ENCODE results near the gene MTX1. TPM values are rescaled to one million over a fixed set of nuclear protein-coding genes. Genes with fewer than 3 reads are reported as not detected.

The MTX1 gene
- total and polyA plus RNA-seq, 3 experiments from 2014 or later, result 43.7 to 73.2 (median 67.6) TPM

DNA sequence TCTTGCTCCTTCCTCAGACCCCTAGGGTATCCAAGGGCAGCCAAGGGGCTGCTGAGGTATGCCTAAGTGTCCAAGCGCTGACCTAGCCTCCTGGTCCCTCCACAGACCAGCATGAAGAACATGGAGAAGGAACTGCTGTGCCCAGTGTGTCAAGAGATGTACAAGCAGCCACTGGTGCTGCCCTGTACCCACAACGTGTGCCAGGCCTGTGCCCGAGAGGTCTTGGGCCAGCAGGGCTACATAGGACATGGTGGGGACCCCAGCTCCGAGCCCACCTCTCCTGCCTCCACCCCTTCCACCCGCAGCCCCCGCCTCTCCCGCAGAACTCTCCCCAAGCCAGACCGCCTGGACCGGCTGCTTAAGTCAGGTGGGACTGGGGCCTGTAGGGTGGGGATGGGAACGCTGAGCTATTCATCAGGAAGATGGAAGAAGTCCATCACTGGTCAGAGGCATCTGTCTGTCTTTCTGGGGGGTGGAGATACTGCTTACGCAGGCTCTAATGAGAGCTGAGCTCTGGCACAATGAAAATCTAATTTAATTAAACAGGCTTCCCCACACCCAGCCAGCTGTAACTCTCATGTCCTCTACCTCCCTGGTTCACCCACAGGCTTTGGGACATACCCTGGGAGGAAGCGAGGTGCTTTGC lies 33.1 kb upstream of the MTX1 start:
- Mint-ChIP-seq H3K4me3 (peak overlapping the region in 6 of 7 donors; percentile 59 to 99 (median 70)), H3K4me1 (peaks cover 27 to 54% (median 37%) of the 10 kb centered on the region in 3 donors), H3K27me3 (peaks cover 0 to 2% of the 10 kb centered on the region in 2 donors), H3K36me3 (peaks cover 0 to 49% (median 2%) of the 10 kb centered on the region in 3 donors), H3K9me3 (no peaks in the 10 kb centered on the region), H3K27ac (peak overlapping the region in 6 of 8 donors; percentile 42 to 85 (median 57))
- no peak overlapping the region for H3K4me3 ChIP-seq (ENCODE audit: low read length)
- H3K36me3 ChIP-seq (ENCODE audit: insufficient read depth, low read length), result peaks cover 16% of the 10 kb centered on the region
- POLR2A ChIA-PET, result interaction anchor here (0.6 to 2.4 kb wide), 2 partner anchors 18 to 24 kb away, joined by 5 to 16 read pairs; no protein-coding TSS in a partner anchor
- peaks cover 41% of the 10 kb centered on the region for H3K4me1 ChIP-seq (ENCODE audit: insufficient read depth, low read length)
- H3K27me3 ChIP-seq (ENCODE audit: insufficient read depth, low read length, poor library complexity, severe bottlenecking), result no peaks in the 10 kb centered on the region
- no peak for DNase-seq
- H3K27ac ChIP-seq (ENCODE audit: low read depth, low read length), result no peak overlapping the region
- H3K9me3 ChIP-seq (ENCODE audit: low read length), result no peaks in the 10 kb centered on the region
- CTCF ChIA-PET, result interaction anchor here (0.6 to 10.7 kb wide), 11 partner anchors 18 to 783 kb away, joined by 3 to 177 read pairs (median 8); partner anchors contain the start of gene THBS3

DNA sequence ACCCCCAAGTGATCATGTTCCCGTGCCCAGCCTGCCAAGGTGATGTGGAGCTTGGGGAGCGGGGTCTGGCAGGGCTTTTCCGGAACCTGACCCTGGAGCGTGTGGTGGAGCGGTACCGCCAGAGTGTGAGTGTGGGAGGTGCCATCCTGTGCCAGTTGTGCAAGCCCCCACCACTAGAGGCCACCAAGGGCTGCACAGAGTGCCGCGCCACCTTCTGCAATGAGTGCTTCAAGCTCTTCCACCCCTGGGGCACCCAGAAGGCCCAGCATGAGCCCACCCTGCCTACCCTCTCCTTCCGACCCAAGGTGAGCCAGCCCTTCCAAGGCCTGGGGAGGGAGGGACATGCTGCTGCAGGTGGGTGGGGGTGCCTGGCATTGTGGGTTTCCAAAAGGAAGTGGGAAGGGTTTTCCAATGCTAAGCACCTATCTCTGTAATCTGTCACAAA lies 32.5 kb upstream of the MTX1 start:
- peaks cover 27 to 53% (median 37%) of the 10 kb centered on the region in 3 donors for H3K4me1 Mint-ChIP-seq
- ChIA-PET CTCF (interaction anchor here (1.4 to 10.7 kb wide), 9 partner anchors 18 to 90 kb away, joined by 5 to 177 read pairs (median 9); partner anchors contain the start of gene THBS3), POLR2A (interaction anchor here (2.4 kb wide), 1 partner anchor 18 kb away, joined by 16 read pairs; no protein-coding TSS in a partner anchor)
- Histone ChIP-seq H3K27ac (ENCODE audit: low read depth, low read length) (no peak overlapping the region), H3K4me1 (ENCODE audit: insufficient read depth, low read length) (peaks cover 41% of the 10 kb centered on the region), H3K4me3 (ENCODE audit: low read length) (no peak overlapping the region), H3K9me3 (ENCODE audit: low read length) (no peaks in the 10 kb centered on the region), H3K36me3 (ENCODE audit: insufficient read depth, low read length) (peaks cover 14% of the 10 kb centered on the region), H3K27me3 (ENCODE audit: insufficient read depth, low read length, poor library complexity, severe bottlenecking) (no peaks in the 10 kb centered on the region)
- H3K9me3 Mint-ChIP-seq, result no peaks in the 10 kb centered on the region
- DNase-seq, result no peak
- peaks cover 0 to 45% (median 2%) of the 10 kb centered on the region in 3 donors for H3K36me3 Mint-ChIP-seq
- peaks cover 0 to 2% of the 10 kb centered on the region in 2 donors for H3K27me3 Mint-ChIP-seq
- H3K4me3 Mint-ChIP-seq, result peak overlapping the region in 2 of 7 donors; percentile 76 to 86
- H3K27ac Mint-ChIP-seq, result peak overlapping the region in 4 of 8 donors; percentile 26 to 82 (median 62)

DNA sequence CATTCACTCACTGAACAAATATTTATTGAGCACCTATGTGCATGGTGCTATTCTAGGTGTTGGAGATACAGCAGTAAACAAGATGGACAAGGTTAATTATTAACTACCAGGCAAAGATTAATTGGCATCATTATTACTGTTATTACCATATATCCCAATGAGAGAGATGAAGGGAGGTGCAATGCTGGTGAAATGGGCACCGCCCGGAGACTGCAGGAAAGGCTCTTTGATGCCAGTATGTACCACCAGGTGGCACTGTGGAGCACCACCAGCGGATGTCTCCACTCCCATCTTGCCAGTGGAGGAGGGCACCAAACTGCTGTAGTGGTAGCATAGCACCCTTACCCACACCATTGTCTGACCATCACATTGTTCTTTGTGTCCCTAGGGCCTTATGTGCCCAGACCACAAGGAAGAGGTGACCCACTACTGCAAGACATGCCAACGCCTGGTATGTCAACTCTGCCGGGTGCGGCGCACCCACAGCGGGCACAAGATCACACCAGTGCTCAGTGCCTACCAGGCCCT lies 31.9 kb upstream of the MTX1 start:
- CTCF ChIA-PET, result interaction anchor here (1.0 to 7.1 kb wide), 8 partner anchors 17 to 115 kb away, joined by 3 to 84 read pairs (median 7); partner anchors contain the start of gene THBS3
- H3K9me3 Mint-ChIP-seq, result no peaks in the 10 kb centered on the region
- Histone ChIP-seq H3K27me3 (ENCODE audit: insufficient read depth, low read length, poor library complexity, severe bottlenecking) (no peaks in the 10 kb centered on the region), H3K36me3 (ENCODE audit: insufficient read depth, low read length) (peaks cover 14% of the 10 kb centered on the region), H3K4me3 (ENCODE audit: low read length) (no peak overlapping the region), H3K9me3 (ENCODE audit: low read length) (no peaks in the 10 kb centered on the region), H3K27ac (ENCODE audit: low read depth, low read length) (no peak overlapping the region), H3K4me1 (ENCODE audit: insufficient read depth, low read length) (peaks cover 41% of the 10 kb centered on the region)
- peak overlapping the region in 6 of 8 donors; percentile 26 to 82 (median 62) for H3K27ac Mint-ChIP-seq
- POLR2A ChIA-PET, result interaction anchor here (1.2 kb wide), 1 partner anchor 17 kb away, joined by 3 read pairs; no protein-coding TSS in a partner anchor
- peaks cover 27 to 52% (median 37%) of the 10 kb centered on the region in 3 donors for H3K4me1 Mint-ChIP-seq
- peaks cover 0 to 46% (median 2%) of the 10 kb centered on the region in 3 donors for H3K36me3 Mint-ChIP-seq
- H3K27me3 Mint-ChIP-seq, result peaks cover 0 to 2% of the 10 kb centered on the region in 2 donors
- DNase-seq, result peak; percentile 65 to 84 (median 78)
- peak overlapping the region in 4 of 7 donors; percentile 35 to 78 (median 69) for H3K4me3 Mint-ChIP-seq

DNA sequence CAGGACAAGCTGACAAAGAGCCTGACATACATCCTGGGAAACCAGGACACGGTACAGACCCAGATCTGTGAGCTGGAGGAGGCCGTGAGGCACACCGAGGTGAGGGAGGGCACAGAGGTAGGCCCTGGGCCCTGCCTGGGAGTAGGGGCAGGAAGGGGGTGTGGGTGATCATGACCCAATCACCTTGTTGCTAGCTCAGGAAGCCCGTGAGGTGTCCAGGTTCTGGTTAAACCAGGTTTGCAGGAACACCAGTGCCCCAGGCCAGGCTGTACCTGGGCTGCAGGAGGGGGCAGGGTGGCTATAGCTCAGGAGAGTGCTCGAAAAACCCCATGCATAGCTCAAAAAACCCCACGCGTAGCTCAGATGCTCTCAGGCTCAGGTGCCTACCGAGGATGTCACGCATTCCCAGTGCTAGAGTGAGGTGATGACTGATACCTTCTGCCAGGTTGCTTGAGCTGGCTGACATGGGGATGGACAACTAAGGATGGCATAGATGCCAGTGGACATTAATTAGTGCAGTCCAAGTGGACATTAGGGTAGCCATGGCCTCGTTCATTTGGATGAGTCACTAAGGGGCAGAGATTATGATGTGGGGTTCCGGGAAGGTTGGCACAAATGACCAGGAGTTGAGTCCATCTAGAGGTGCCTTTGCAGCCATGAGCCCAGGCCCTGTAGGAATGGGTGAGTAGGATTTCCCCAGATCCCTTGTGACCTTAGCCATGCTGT lies 31.1 kb upstream of the MTX1 start:
- peaks cover 0 to 2% of the 10 kb centered on the region in 2 donors for H3K27me3 Mint-ChIP-seq
- peaks cover 0 to 45% (median 2%) of the 10 kb centered on the region in 3 donors for H3K36me3 Mint-ChIP-seq
- Histone ChIP-seq H3K27ac (ENCODE audit: low read depth, low read length) (no peak overlapping the region), H3K27me3 (ENCODE audit: insufficient read depth, low read length, poor library complexity, severe bottlenecking) (no peaks in the 10 kb centered on the region), H3K36me3 (ENCODE audit: insufficient read depth, low read length) (peaks cover 14% of the 10 kb centered on the region), H3K4me1 (ENCODE audit: insufficient read depth, low read length) (peaks cover 33% of the 10 kb centered on the region), H3K4me3 (ENCODE audit: low read length) (no peak overlapping the region), H3K9me3 (ENCODE audit: low read length) (no peaks in the 10 kb centered on the region)
- H3K9me3 Mint-ChIP-seq, result no peaks in the 10 kb centered on the region
- ChIA-PET CTCF (interaction anchor here (0.7 to 7.1 kb wide), 11 partner anchors 10 to 116 kb away, joined by 3 to 84 read pairs (median 4); partner anchors contain the start of gene THBS3), POLR2A (interaction anchor here (1.2 kb wide), 1 partner anchor 16 kb away, joined by 3 read pairs; no protein-coding TSS in a partner anchor)
- H3K4me3 Mint-ChIP-seq, result no peak overlapping the region
- peak overlapping the region in 3 of 8 donors; percentile 23 to 71 (median 43) for H3K27ac Mint-ChIP-seq
- DNase-seq, result no peak
- H3K4me1 Mint-ChIP-seq, result peaks cover 21 to 45% (median 31%) of the 10 kb centered on the region in 3 donors

DNA sequence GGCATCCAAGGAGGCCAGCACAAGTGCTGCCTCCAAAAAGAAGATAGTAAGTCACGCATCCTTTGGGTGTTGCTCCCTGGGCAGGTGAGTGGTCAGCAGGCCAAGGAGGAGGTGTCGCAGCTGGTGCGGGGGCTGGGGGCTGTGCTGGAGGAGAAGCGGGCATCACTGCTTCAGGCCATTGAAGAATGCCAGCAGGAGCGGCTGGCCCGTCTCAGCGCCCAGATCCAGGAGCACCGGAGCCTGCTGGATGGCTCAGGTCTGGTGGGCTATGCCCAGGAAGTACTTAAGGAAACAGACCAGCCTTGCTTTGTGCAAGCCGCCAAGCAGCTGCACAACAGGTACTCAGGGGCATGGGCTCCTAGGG lies 30.6 kb upstream of the MTX1 start:
- peaks cover 14% of the 10 kb centered on the region for H3K36me3 ChIP-seq (ENCODE audit: insufficient read depth, low read length)
- Mint-ChIP-seq H3K9me3 (no peaks in the 10 kb centered on the region), H3K27ac (peak overlapping the region in 2 of 8 donors; percentile 23 to 71), H3K36me3 (peaks cover 0 to 42% (median 2%) of the 10 kb centered on the region in 3 donors), H3K27me3 (peaks cover 0 to 2% of the 10 kb centered on the region in 2 donors), H3K4me3 (no peak overlapping the region), H3K4me1 (peaks cover 19 to 42% (median 27%) of the 10 kb centered on the region in 3 donors)
- no peak overlapping the region for H3K27ac ChIP-seq (ENCODE audit: low read depth, low read length)
- DNase-seq, result no peak
- ChIA-PET POLR2A (no interaction called here), CTCF (interaction anchor here (0.8 to 7.1 kb wide), 9 partner anchors 10 to 116 kb away, joined by 3 to 84 read pairs (median 5); partner anchors contain the start of gene THBS3)
- H3K27me3 ChIP-seq (ENCODE audit: insufficient read depth, low read length, poor library complexity, severe bottlenecking), result no peaks in the 10 kb centered on the region
- no peak overlapping the region for H3K4me3 ChIP-seq (ENCODE audit: low read length)
- peaks cover 31% of the 10 kb centered on the region for H3K4me1 ChIP-seq (ENCODE audit: insufficient read depth, low read length)
- no peaks in the 10 kb centered on the region for H3K9me3 ChIP-seq (ENCODE audit: low read length)

DNA sequence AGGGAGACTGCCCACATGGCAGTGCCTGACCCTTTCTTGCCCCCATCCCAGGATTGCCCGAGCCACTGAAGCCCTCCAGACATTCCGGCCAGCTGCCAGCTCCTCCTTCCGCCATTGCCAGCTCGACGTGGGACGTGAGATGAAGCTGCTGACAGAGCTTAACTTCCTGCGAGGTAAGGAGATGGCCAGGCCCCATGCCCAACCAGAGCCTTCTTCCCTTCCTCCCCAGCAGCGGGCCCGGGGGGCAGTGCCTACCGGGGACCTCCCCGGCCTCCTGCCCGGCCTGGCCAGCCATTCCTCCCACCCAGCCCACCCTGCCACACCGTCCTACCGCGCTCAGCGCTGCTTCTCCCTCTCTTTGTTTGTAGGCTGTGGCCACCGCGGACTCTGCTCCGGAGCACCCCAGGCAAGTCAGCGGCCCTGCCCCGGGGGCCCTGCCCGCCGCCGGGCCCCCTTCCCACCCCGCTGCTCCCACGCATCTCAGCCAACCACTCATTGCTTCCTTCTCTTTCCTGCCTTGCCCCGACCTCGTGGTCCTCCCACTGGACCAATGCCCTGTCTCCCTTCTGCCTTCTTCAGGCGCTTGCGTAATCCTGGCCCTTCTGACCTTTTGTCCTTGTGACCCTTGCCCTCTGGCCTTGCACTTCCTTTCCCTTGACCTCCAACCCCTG lies 29.9 kb upstream of the MTX1 start:
- no peak for DNase-seq
- Histone ChIP-seq H3K4me1 (ENCODE audit: insufficient read depth, low read length) (peaks cover 27% of the 10 kb centered on the region), H3K27ac (ENCODE audit: low read depth, low read length) (no peak overlapping the region), H3K9me3 (ENCODE audit: low read length) (no peaks in the 10 kb centered on the region), H3K4me3 (ENCODE audit: low read length) (no peak overlapping the region), H3K36me3 (ENCODE audit: insufficient read depth, low read length) (peaks cover 14% of the 10 kb centered on the region), H3K27me3 (ENCODE audit: insufficient read depth, low read length, poor library complexity, severe bottlenecking) (no peaks in the 10 kb centered on the region)
- POLR2A ChIA-PET, result no interaction called here
- H3K27me3 Mint-ChIP-seq, result no peaks in the 10 kb centered on the region
- H3K4me1 Mint-ChIP-seq, result peaks cover 13 to 35% (median 21%) of the 10 kb centered on the region in 3 donors
- peaks cover 0 to 42% (median 4%) of the 10 kb centered on the region in 3 donors for H3K36me3 Mint-ChIP-seq
- no peak overlapping the region for H3K4me3 Mint-ChIP-seq
- H3K9me3 Mint-ChIP-seq, result no peaks in the 10 kb centered on the region
- CTCF ChIA-PET, result interaction anchor here (0.8 to 7.1 kb wide), 5 partner anchors 11 to 87 kb away, joined by 3 to 84 read pairs (median 7); partner anchors contain the start of gene THBS3
- H3K27ac Mint-ChIP-seq, result peak overlapping the region in 1 of 8 donors; percentile 8
